ENCODE results near the gene HOXD12.

The HOXD12 gene

DNA sequence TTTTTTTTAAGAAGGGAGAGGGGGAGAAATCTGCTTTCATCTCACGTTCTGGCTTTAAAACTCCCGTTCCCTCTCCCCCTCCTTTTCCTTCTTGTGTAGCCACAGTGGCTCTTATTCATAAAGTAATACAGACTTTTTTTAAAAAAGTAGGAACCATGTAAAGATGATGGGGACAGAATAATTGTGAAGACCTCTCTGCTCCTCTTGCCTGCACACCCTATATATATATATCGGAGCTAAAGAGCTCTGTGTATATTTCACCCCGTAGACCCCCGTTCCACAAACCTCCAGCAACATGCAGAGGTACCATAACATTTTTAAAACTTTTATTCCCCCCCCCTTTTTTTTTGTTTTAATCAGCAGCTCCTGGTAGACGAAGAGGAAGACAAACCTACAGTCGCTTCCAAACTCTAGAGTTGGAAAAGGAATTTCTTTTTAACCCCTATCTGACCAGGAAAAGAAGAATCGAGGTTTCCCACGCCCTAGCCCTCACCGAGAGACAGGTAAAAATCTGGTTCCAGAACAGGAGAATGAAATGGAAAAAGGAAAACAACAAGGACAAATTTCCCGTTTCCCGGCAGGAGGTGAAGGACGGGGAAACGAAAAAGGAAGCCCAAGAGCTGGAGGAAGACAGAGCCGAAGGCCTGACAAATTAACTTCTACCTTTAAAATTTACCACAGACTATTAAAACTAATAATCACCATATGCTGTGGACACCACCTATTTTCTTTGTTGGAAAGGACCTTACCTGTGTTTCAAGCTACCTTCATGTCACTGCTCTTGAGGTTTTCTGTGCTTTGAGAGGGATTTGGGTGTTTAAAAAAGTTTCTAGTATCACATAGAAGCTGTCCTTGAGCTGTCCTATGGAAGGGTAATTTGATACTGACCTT lies 31.6 kb downstream of the HOXD12 start:
- H2BK120ac ChIP-seq (ENCODE audit: insufficient read depth, low read length, poor library complexity), result no peak overlapping the region
- no peak overlapping the region for H3K4me3 ChIP-seq (ENCODE audit: low read depth, low read length)
- no peak overlapping the region for H3K4ac ChIP-seq (ENCODE audit: low read depth, low read length)
- H4K91ac ChIP-seq (ENCODE audit: low read depth, low read length), result no peak overlapping the region
- H3K9ac ChIP-seq (ENCODE audit: low read length), result no peak overlapping the region
- no peaks in the 10 kb centered on the region for H3K79me2 ChIP-seq (ENCODE audit: control insufficient read depth, insufficient read depth, low read length, poor library complexity)
- H3K79me1 ChIP-seq (ENCODE audit: low read length), result no peaks in the 10 kb centered on the region
- no peaks in the 10 kb centered on the region for H3K36me3 ChIP-seq (ENCODE audit: control insufficient read depth in 1 of 2, insufficient read depth in 2 of 2, low read length in 2 of 2)
- no peak overlapping the region for H3K14ac ChIP-seq (ENCODE audit: low read length)
- peaks cover 9 to 17% of the 10 kb centered on the region in 2 experiments for H3K4me1 ChIP-seq (ENCODE audit: control insufficient read depth in 1 of 2, insufficient read depth in 2 of 2, low read length in 2 of 2)
- peaks cover 6% of the 10 kb centered on the region for H3K9me3 ChIP-seq (ENCODE audit: insufficient read depth, low read depth, low read length)
- H3K27ac ChIP-seq (ENCODE audit: low read depth, low read length), result no peak overlapping the region
- no CpG with 5 or more reads among the region's 15 CpGs for WGBS (ENCODE audit: extremely low coverage, insufficient coverage, insufficient read length)
- H3K23ac ChIP-seq (ENCODE audit: low read length), result no peak overlapping the region
- H2BK12ac ChIP-seq (ENCODE audit: low read length), result no peak overlapping the region
- no peak overlapping the region for H3K18ac ChIP-seq (ENCODE audit: low read length)
- H4K8ac ChIP-seq (ENCODE audit: low read depth, low read length), result no peak overlapping the region
- H3K4me2 ChIP-seq (ENCODE audit: low read length), result no peak overlapping the region
- peaks cover 76% of the 10 kb centered on the region for H3K27me3 ChIP-seq (ENCODE audit: insufficient read depth, low read length)
- H2AFZ ChIP-seq (ENCODE audit: insufficient read depth, low read length, poor library complexity), result no peak overlapping the region
- no peak overlapping the region for H2BK5ac ChIP-seq (ENCODE audit: low read depth, low read length, poor library complexity)
- H2AK5ac ChIP-seq (ENCODE audit: low read length), result no peak overlapping the region
- DNase-seq, result no peak
- H4K12ac ChIP-seq (ENCODE audit: low read depth, low read length), result no peak overlapping the region

- H3K9ac ChIP-seq (ENCODE audit: low read length), result no peak overlapping the region
- no peak overlapping the region for H2BK12ac ChIP-seq (ENCODE audit: low read length)
- H4K8ac ChIP-seq (ENCODE audit: low read depth, low read length), result no peak overlapping the region
- no peaks in the 10 kb centered on the region for H3K36me3 ChIP-seq (ENCODE audit: control insufficient read depth in 1 of 2, insufficient read depth in 2 of 2, low read length in 2 of 2)
- H3K4me1 ChIP-seq (ENCODE audit: control insufficient read depth in 1 of 2, insufficient read depth in 2 of 2, low read length in 2 of 2), result peaks cover 9 to 21% of the 10 kb centered on the region in 2 experiments
- peaks cover 8% of the 10 kb centered on the region for H3K9me3 ChIP-seq (ENCODE audit: insufficient read depth, low read depth, low read length)
- H3K14ac ChIP-seq (ENCODE audit: low read length), result no peak overlapping the region
- H3K23ac ChIP-seq (ENCODE audit: low read length), result no peak overlapping the region
- no CpG with 5 or more reads among the region's 4 CpGs for WGBS (ENCODE audit: extremely low coverage, insufficient coverage, insufficient read length)
- H4K12ac ChIP-seq (ENCODE audit: low read depth, low read length), result no peak overlapping the region
- H3K4ac ChIP-seq (ENCODE audit: low read depth, low read length), result no peak overlapping the region
- no peak overlapping the region for H2AFZ ChIP-seq (ENCODE audit: insufficient read depth, low read length, poor library complexity)
- peaks cover 81% of the 10 kb centered on the region for H3K27me3 ChIP-seq (ENCODE audit: insufficient read depth, low read length)
- no peaks in the 10 kb centered on the region for H3K79me1 ChIP-seq (ENCODE audit: low read length)
- H3K79me2 ChIP-seq (ENCODE audit: control insufficient read depth, insufficient read depth, low read length, poor library complexity), result no peaks in the 10 kb centered on the region
- no peak overlapping the region for H3K18ac ChIP-seq (ENCODE audit: low read length)
- no peak overlapping the region for H3K27ac ChIP-seq (ENCODE audit: low read depth, low read length)
- no peak overlapping the region for H3K4me3 ChIP-seq (ENCODE audit: low read depth, low read length)
- no peak for DNase-seq
- H3K4me2 ChIP-seq (ENCODE audit: low read length), result no peak overlapping the region
- no peak overlapping the region for H2AK5ac ChIP-seq (ENCODE audit: low read length)
- H4K91ac ChIP-seq (ENCODE audit: low read depth, low read length), result no peak overlapping the region
- H2BK120ac ChIP-seq (ENCODE audit: insufficient read depth, low read length, poor library complexity), result no peak overlapping the region
- no peak overlapping the region for H2BK5ac ChIP-seq (ENCODE audit: low read depth, low read length, poor library complexity)
Observed at GRCh38 chr2:176131848-176132158, 32.2 kb downstream of the HOXD12 start.

DNA sequence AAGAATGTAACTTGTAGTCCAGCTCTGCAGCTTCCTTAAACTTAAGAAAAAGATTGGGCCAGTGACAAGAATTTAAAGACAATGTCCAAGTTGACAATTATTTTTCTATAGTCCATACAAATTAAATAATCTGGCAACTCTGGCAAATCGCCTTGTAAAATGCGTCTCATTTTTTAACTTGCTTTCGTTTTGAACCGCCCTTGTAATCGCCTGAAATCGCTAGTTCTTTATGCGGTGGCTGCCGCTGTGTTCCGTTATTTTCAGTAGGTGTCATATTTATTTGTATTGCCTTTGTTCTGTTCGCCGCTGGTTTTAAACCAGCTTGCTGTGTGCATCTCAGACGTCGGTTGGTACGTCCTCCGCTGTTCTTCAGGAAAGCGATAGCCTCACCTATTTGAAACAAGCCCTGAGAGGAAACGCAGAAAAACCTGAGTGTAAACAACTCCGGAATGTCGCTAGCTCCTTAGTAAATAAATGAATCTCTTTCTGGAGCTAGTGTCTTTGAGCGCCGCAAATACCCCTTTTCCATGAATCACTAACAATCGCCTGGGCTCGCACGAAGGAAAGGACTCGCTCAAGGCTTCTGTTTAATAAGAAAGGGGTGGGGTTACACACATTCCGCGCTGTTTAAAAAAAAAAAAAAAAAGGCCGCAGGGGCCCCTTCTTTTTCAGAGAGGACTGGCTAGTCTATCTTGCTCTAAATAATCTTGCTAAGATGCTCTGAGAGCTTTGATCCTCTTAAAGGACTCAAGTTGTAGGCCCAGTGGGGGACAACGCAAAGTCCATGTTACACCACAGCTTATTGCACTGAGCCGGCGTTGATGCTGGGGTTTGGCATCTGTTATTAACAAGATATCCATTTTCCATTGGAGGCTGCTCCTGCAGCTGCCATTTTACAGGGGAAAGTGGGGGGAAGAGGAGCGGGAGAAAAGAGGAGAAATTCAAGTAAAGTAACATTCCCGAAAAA lies 32.9 kb downstream of the HOXD12 start:
- Histone ChIP-seq H3K27ac (ENCODE audit: low read depth, low read length) (no peak overlapping the region), H3K79me2 (ENCODE audit: control insufficient read depth, insufficient read depth, low read length, poor library complexity) (no peaks in the 10 kb centered on the region), H3K14ac (ENCODE audit: low read length) (no peak overlapping the region), H3K27me3 (ENCODE audit: insufficient read depth, low read length) (peaks cover 87% of the 10 kb centered on the region), H2AFZ (ENCODE audit: insufficient read depth, low read length, poor library complexity) (no peak overlapping the region), H2BK120ac (ENCODE audit: insufficient read depth, low read length, poor library complexity) (no peak overlapping the region), H4K91ac (ENCODE audit: low read depth, low read length) (no peak overlapping the region), H3K4me3 (ENCODE audit: low read depth, low read length) (no peak overlapping the region), H3K18ac (ENCODE audit: low read length) (no peak overlapping the region), H2BK12ac (ENCODE audit: low read length) (no peak overlapping the region), H4K12ac (ENCODE audit: low read depth, low read length) (no peak overlapping the region), H3K4me1 (ENCODE audit: control insufficient read depth in 1 of 2, insufficient read depth in 2 of 2, low read length in 2 of 2) (peaks cover 9 to 22% of the 10 kb centered on the region in 2 experiments), H4K8ac (ENCODE audit: low read depth, low read length) (no peak overlapping the region), H2AK5ac (ENCODE audit: low read length) (no peak overlapping the region), H3K4me2 (ENCODE audit: low read length) (no peak overlapping the region), H3K4ac (ENCODE audit: low read depth, low read length) (no peak overlapping the region), H3K9me3 (ENCODE audit: insufficient read depth, low read depth, low read length) (peaks cover 8% of the 10 kb centered on the region), H3K36me3 (ENCODE audit: control insufficient read depth in 1 of 2, insufficient read depth in 2 of 2, low read length in 2 of 2) (no peaks in the 10 kb centered on the region), H3K79me1 (ENCODE audit: low read length) (no peaks in the 10 kb centered on the region), H2BK5ac (ENCODE audit: low read depth, low read length, poor library complexity) (no peak overlapping the region), H3K9ac (ENCODE audit: low read length) (no peak overlapping the region), H3K23ac (ENCODE audit: low read length) (no peak overlapping the region)
- DNase-seq, result peak in 1 of 2 donors; percentile 13
- no CpG with 5 or more reads among the region's 33 CpGs for WGBS (ENCODE audit: extremely low coverage, insufficient coverage, insufficient read length)

GRCh38 chr2:176133389-176133788 lies 33.8 kb downstream of the HOXD12 start:
- Histone ChIP-seq H4K12ac (ENCODE audit: low read depth, low read length) (no peak overlapping the region), H3K27ac (ENCODE audit: low read depth, low read length) (no peak overlapping the region), H2BK5ac (ENCODE audit: low read depth, low read length, poor library complexity) (no peak overlapping the region)

More at GRCh38 chr2:176133389-176133788, 33.8 kb downstream of the HOXD12 start:
- Histone ChIP-seq H3K27me3 (ENCODE audit: insufficient read depth, low read length) (peaks cover 86% of the 10 kb centered on the region), H3K23ac (ENCODE audit: low read length) (no peak overlapping the region), H3K79me1 (ENCODE audit: low read length) (no peaks in the 10 kb centered on the region), H3K9ac (ENCODE audit: low read length) (no peak overlapping the region), H2BK120ac (ENCODE audit: insufficient read depth, low read length, poor library complexity) (no peak overlapping the region), H3K9me3 (ENCODE audit: insufficient read depth, low read depth, low read length) (peaks cover 9% of the 10 kb centered on the region), H4K8ac (ENCODE audit: low read depth, low read length) (no peak overlapping the region), H3K36me3 (ENCODE audit: control insufficient read depth in 1 of 2, insufficient read depth in 2 of 2, low read length in 2 of 2) (no peaks in the 10 kb centered on the region), H3K18ac (ENCODE audit: low read length) (no peak overlapping the region), H2BK12ac (ENCODE audit: low read length) (no peak overlapping the region), H3K14ac (ENCODE audit: low read length) (no peak overlapping the region), H3K4me2 (ENCODE audit: low read length) (no peak overlapping the region), H2AFZ (ENCODE audit: insufficient read depth, low read length, poor library complexity) (no peak overlapping the region), H4K91ac (ENCODE audit: low read depth, low read length) (no peak overlapping the region), H3K4ac (ENCODE audit: low read depth, low read length) (no peak overlapping the region), H2AK5ac (ENCODE audit: low read length) (no peak overlapping the region), H3K4me3 (ENCODE audit: low read depth, low read length) (peak overlapping the region; percentile 13), H3K4me1 (ENCODE audit: control insufficient read depth in 1 of 2, insufficient read depth in 2 of 2, low read length in 2 of 2) (peaks cover 9 to 22% of the 10 kb centered on the region in 2 experiments), H3K79me2 (ENCODE audit: control insufficient read depth, insufficient read depth, low read length, poor library complexity) (no peaks in the 10 kb centered on the region)
- no peak for DNase-seq
